ENCODE data around the gene ZNF22.

Gene ZNF22

GRCh38 chr10:44995914-44996669 is 4.6 kb upstream of the ZNF22 start:
- no peak overlapping the region for H3K4me3 ChIP-seq (ENCODE audit: low read depth, low read length)
- no peak for TF ChIP-seq CTCF (IDR thresholded peaks at IDR 0.05; ENCODE audit: control insufficient read depth, extremely low read depth, insufficient read depth)
- DNase-seq (ENCODE audit: low read depth): no peak

- no peak overlapping the region for H3K4me3 ChIP-seq (ENCODE audit: low read depth, low read length)
- no peak for DNase-seq (ENCODE audit: low read depth)
- TF ChIP-seq CTCF (IDR thresholded peaks at IDR 0.05; ENCODE audit: control insufficient read depth, extremely low read depth, insufficient read depth): no peak
Measured at GRCh38 chr10:44997105-44997748, 3.5 kb upstream of the ZNF22 start.

- no peak for DNase-seq (ENCODE audit: low read depth)
- no peak for TF ChIP-seq CTCF (IDR thresholded peaks at IDR 0.05; ENCODE audit: control insufficient read depth, extremely low read depth, insufficient read depth)
Measured at GRCh38 chr10:44998146-44998631, 2.5 kb upstream of the ZNF22 start.

GRCh38 chr10:45000138-45000751 is 478 bp upstream of the ZNF22 start:
- no peak for DNase-seq (ENCODE audit: low read depth)
- no peak overlapping the region for H3K4me3 ChIP-seq (ENCODE audit: low read depth, low read length)

More at GRCh38 chr10:44998146-44998631, 2.5 kb upstream of the ZNF22 start:
- H3K4me3 ChIP-seq (ENCODE audit: low read depth, low read length): no peak overlapping the region

DNA sequence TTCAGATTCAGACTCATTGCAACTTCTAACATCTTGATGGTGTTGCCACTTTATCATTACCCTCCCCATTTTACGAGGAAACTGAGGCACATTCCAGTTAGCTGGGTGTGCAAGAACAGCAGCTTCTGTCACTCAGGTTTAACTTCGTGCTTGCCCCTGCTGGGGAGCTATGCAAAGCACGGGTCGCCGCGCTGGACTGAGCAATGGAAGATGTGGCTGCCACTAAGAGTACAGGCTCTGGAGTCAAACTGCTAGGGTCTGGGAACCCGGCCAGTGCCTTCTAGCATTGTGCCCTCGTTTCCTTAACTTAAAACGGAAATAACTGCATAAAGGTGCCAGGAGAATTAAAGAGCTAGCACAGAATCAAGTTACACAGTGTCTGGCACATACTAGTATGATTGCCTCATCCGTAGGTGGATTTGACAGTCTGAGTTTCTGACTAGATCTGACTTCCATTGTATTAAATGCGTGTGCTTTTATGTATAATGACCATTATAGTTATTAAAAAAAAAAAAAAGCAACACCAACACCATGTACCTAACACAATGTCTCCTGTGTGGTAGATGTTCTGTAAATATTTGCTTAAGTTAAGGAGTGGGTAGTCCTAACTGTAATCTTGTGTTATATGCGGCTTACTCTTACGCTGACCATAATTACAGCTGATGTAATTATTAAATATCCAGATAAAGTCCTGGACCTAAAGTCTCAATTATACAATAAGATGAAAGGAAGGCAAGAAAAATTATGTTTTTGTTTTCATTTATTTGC is 842 bp downstream of the ZNF22 start:
- TF ChIP-seq CTCF (IDR thresholded peaks at IDR 0.05; ENCODE audit: control insufficient read depth, extremely low read depth, insufficient read depth): no peak
- peak; percentile 94 for DNase-seq (ENCODE audit: low read depth)
- H3K4me3 ChIP-seq (ENCODE audit: low read depth, low read length): peak overlapping the region; percentile 21

More at GRCh38 chr10:45000138-45000751, 478 bp upstream of the ZNF22 start:
- no peak for TF ChIP-seq CTCF (IDR thresholded peaks at IDR 0.05; ENCODE audit: control insufficient read depth, extremely low read depth, insufficient read depth)

DNA sequence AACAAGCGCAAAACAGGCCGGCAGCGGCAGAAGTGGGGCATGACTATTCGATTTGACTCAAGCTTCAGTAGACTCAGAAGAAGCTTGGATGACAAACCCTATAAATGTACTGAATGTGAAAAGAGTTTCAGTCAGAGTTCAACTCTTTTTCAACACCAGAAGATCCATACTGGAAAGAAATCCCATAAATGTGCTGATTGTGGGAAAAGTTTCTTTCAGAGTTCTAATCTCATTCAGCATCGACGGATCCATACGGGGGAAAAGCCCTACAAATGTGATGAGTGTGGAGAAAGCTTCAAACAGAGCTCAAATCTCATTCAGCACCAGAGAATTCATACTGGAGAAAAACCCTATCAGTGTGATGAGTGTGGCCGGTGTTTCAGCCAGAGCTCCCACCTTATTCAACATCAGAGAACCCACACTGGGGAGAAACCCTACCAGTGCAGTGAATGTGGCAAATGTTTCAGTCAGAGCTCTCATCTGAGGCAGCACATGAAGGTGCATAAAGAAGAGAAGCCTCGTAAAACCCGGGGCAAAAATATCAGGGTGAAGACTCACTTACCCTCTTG is 2.8 kb downstream of the ZNF22 start:
- DNase-seq (ENCODE audit: low read depth): no peak
- TF ChIP-seq CTCF (IDR thresholded peaks at IDR 0.05; ENCODE audit: control insufficient read depth, extremely low read depth, insufficient read depth): no peak
- no peak overlapping the region for H3K4me3 ChIP-seq (ENCODE audit: low read depth, low read length)

Data from LNCaP clone FGC (cell line).